ENCODE measurements around the gene PPP3CB. TPM values are rescaled to one million over a fixed set of nuclear protein-coding genes. Genes with fewer than 3 reads are reported as not detected.

The PPP3CB gene
- total and polyA plus RNA-seq, 3 donors from 2014 or later, result 51.0 to 56.8 (median 52.9) TPM

GRCh38 chr10:73512207-73512743 is 16.5 kb upstream of the PPP3CB start:
- Histone ChIP-seq H3K4me3 (no peak overlapping the region), H3K9me3 (no peaks in the 10 kb centered on the region), H3K27me3 (no peaks in the 10 kb centered on the region), H3K4me1 (no peaks in the 10 kb centered on the region), H3K36me3 (ENCODE audit: low read depth, missing control alignments) (no peaks in the 10 kb centered on the region), H3K27ac (no peak overlapping the region)
- no peak for DNase-seq
- WGBS, 2 donors, result 96% methylated on average over 4 of the region's 4 CpGs
- no peak for TF ChIP-seq CTCF (IDR thresholded peaks at IDR 0.05)
- intact Hi-C loops (cut with DNase I; ENCODE audit: low total_unique reads), result no loop called here

- no peak overlapping the region for H3K4me3 ChIP-seq
- no peaks in the 10 kb centered on the region for H3K36me3 ChIP-seq (ENCODE audit: low read depth, missing control alignments)
- WGBS, 2 donors, result 95 to 98% methylated on average over 5 of the region's 5 CpGs
- H3K27ac ChIP-seq, result no peak overlapping the region
- no peaks in the 10 kb centered on the region for H3K4me1 ChIP-seq
- no peaks in the 10 kb centered on the region for H3K9me3 ChIP-seq
- intact Hi-C loops (cut with DNase I; ENCODE audit: low total_unique reads), result no loop called here
- TF ChIP-seq POLR2A (IDR thresholded peaks at IDR 0.05) (no peak), CTCF (IDR thresholded peaks at IDR 0.05) (no peak)
- H3K27me3 ChIP-seq, result no peaks in the 10 kb centered on the region
- no peak for DNase-seq
Measured at GRCh38 chr10:73509695-73510094, 13.9 kb upstream of the PPP3CB start.

GRCh38 chr10:73506491-73506890 is 10.7 kb upstream of the PPP3CB start:
- no peak overlapping the region for H3K4me3 ChIP-seq
- no peak for TF ChIP-seq CTCF (IDR thresholded peaks at IDR 0.05)
- TF ChIP-seq POLR2A (IDR thresholded peaks at IDR 0.05), result no peak
- 79 to 91% methylated on average over 1 of the region's 1 CpG for WGBS, 2 donors
- intact Hi-C loops (cut with DNase I; ENCODE audit: low total_unique reads), result no loop called here
- no peaks in the 10 kb centered on the region for H3K27me3 ChIP-seq
- H3K36me3 ChIP-seq (ENCODE audit: low read depth, missing control alignments), result no peaks in the 10 kb centered on the region
- no peaks in the 10 kb centered on the region for H3K4me1 ChIP-seq
- no peak for DNase-seq
- no peaks in the 10 kb centered on the region for H3K9me3 ChIP-seq
- H3K27ac ChIP-seq, result no peak overlapping the region

- Histone ChIP-seq H3K4me1 (no peaks in the 10 kb centered on the region), H3K27ac (no peak overlapping the region), H3K36me3 (ENCODE audit: low read depth, missing control alignments) (no peaks in the 10 kb centered on the region), H3K9me3 (no peaks in the 10 kb centered on the region), H3K4me3 (no peak overlapping the region), H3K27me3 (no peaks in the 10 kb centered on the region)
- intact Hi-C loops (cut with DNase I; ENCODE audit: low total_unique reads), result no loop called here
- DNase-seq, result no peak
- TF ChIP-seq POLR2A (IDR thresholded peaks at IDR 0.05) (no peak), CTCF (IDR thresholded peaks at IDR 0.05) (no peak)
Measured at GRCh38 chr10:73506074-73506473, 10.2 kb upstream of the PPP3CB start.

GRCh38 chr10:73503037-73503436 is 7.2 kb upstream of the PPP3CB start:
- WGBS, 2 donors, result 86 to 91% methylated on average over 1 of the region's 1 CpG
- Histone ChIP-seq H3K36me3 (ENCODE audit: low read depth, missing control alignments) (no peaks in the 10 kb centered on the region), H3K9me3 (no peaks in the 10 kb centered on the region), H3K27ac (no peak overlapping the region), H3K4me1 (no peaks in the 10 kb centered on the region), H3K27me3 (no peaks in the 10 kb centered on the region), H3K4me3 (no peak overlapping the region)
- TF ChIP-seq CTCF (IDR thresholded peaks at IDR 0.05), result no peak
- TF ChIP-seq POLR2A (IDR thresholded peaks at IDR 0.05), result no peak
- intact Hi-C loops (cut with DNase I; ENCODE audit: low total_unique reads), result no loop called here
- DNase-seq, result no peak
